Fibroblast of skin of scalp (primary cell): Measurements from ENCODE around the gene C1QTNF12.

Source experiments
- DNase-seq: peaks from one replicate; pipeline ENCODE4 v3.0.0-alpha.2; 2013

The C1QTNF12 gene

DNA sequence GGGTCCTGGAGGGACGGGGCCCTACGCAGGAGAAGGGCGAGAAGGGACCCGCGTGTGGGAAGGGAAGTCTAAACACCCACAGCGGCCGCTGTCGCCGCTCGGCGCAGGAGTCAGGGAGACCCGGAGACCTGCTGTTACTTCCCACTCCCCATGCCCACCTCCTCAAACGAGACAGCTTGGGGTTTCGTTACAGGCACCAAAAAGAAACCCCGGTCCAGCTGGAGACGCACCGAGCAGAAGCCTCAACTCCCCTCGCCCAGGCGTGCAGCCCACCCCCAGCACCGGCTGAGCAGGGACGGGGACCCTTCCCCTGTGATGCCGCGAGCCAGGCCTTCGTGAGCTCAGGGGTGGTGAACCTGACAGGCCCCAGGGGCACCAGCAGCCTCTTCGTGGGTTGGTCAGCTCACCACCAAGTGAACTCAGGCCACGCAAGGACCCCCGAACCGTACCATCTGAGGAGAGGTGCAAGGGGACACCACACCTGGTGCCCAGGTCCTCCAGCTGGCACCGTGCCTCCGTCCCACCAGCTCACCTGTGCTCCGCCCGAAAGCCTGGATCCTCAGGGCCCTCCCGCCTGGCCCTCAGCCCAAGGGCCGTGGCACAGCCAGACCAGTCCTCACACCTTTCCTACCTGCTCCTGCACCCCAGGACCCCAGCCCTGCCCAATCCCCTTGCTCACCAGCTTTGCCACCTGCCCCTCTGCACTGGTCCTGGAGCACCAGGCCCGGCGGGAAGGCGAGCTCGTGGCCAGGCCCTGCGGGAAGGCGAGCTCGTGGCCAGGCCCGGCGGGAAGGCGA lies 19.8 kb downstream of the C1QTNF12 start:
- DNase-seq, result no peak

DNA sequence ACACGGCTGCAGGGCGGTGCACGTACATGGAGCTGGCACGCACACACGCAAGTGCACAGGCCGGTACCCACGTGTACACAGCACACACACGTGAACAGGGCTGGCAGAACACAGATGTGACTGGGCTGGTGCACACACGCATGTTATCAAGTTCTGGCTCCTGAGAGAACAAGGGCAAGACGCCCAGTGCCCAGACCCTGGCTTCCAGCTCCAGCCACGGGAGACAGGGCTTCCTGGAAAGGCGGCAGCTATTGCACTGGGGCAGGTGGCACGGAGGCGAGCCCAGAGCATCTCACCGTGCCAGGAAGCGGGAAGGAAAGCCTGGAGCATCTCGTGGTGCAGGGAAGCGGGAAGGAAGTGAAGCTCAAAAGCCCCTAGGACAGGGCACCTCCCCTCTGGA lies 20.6 kb downstream of the C1QTNF12 start:
- DNase-seq, result no peak

DNA sequence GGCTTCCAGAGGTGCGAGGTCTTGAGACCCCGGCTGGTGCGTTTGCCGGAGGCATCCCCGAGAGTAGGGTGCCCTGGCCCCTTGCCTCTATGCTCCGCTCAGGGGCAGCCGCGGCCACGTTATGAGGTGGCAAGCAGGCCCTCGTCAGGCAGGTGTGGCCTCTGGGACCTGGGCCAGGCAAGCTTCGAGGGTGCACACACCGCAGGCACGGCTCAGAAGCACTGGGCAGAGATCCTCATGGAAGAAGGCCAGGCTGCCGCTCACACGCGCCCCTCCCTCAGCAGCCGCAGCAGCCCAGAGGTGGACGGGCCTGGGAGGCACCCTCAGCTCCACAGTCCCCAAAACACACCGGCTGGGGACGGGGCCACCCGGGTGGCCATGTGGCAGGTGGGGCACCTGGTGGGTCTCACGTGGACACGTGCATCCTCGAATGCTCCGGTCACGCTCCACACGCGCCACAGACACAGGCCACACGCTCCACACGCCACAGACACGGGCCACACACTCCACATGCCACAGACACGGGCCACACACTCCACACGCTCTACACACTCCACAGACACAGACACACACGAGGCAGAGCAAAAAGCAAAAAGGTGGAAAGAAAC lies 21.2 kb downstream of the C1QTNF12 start:
- DNase-seq, result no peak

DNA sequence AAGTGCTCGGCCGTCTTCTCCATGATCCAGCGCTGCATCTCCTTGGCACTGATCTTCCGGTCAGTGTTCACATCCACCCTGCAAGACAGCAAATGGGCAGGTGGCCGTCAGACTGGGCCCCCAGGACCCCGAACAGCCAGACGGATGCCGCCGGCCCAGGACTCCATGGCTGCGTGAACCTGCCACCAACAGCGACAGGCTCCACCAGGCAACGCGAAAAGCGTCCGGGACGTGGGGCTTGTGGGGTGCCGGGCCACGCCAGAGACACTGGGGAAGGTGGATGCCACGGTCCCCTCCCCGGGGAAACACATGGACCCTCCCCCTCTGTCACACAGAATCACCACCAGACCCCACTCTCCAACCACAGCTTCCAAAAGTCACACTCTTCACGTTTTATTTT lies 22.6 kb downstream of the C1QTNF12 start:
- DNase-seq, result no peak

DNA sequence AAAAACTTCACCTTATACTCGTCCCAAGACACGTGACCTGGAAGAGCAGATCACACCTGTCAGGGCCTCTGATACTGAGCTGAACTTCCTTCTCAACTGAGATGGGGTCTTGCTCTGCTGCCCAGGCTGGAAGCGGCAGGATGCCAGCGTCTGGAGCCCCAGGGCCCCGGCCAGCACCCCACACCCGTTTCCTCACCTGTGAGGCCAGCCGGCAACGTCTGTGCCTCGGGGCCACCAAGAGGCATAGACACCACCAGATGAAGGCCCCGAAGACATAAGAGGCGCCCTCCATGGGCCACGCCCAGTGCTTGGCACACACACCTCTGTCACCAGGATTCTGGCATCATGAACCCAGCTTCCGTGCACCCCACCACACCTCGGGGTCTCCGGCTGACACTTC lies 23.2 kb downstream of the C1QTNF12 start:
- no peak for DNase-seq

DNA sequence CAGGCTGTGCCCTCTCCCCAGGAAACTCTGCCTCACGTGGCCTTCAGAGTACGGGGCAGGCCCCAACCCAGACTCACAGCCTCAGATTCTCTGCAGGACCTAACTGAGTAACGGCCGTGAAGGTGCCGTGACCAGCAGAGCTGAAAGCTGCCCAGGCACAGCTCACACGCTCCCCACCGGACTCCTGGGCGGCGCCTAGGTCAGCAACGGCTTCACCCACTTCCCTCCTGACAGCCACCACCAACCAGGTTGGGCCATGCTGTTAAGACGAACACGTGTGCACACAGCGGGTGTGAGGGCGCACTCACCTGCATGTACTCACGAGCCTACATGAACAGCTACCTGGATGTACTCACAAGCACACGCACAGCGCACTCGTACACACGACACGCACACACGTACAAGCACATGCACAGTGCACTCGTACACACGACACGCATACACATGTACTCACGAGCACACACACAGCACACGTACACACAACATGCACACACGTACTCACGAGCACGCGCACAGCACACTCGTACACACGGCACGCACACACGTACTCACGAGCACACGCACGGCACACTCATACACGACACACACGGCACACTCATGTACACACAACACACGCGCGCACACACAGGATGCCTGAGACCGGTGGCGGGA lies 23.8 kb downstream of the C1QTNF12 start:
- no peak for DNase-seq

DNA sequence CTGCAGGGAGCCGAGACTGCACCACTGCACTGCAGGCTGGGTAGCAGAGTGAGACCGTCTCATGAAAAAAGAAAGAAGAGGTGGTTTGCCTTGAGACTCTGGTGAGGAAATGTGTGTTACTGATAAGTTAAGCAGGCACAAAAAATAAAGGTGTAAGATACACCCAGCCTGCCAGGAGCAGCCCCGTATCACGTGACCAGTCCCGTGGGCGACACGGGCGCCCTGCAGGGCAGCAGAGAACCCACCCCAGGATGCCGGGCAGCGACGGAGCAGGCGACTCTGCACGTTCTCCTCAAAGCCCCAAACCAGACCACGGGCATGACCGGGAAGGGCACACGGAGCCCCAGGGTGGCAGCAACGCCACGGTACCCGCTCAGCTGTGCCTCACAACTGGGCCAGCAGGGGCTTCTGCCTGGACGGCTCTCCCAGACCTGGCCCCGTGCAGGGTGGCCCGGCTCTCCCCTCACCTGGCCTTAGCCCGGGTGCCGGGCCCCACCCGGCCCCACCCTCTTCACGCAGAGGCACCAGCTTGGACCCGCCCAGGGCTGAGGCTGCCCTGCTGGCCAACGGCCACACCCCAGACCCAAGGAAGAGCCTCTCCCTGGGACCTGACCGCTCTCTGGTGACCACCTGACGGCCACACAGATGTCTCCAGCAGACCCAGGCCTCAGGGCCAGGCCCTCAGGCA lies 24.5 kb downstream of the C1QTNF12 start:
- no peak for DNase-seq

DNA sequence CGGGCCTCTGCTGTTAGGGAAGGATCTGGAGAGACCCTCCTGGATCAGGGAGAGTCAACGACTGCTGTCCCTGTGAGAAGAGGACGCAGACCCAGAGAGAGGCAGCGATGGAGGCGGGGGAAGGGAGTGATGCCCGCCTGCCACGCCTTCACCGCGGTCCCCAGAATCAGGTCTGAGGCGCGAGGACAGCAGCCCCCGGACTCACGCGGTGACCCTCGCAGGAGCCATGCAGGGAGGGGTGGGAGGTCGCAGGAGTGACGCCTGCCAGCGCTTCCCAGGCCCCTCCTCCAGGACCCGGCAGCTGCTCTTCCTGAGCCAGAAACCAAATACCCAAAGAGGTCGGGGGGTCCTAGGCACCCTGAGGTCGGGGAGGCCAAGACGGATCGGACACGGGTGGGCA lies 26.3 kb downstream of the C1QTNF12 start:
- DNase-seq, result no peak

DNA sequence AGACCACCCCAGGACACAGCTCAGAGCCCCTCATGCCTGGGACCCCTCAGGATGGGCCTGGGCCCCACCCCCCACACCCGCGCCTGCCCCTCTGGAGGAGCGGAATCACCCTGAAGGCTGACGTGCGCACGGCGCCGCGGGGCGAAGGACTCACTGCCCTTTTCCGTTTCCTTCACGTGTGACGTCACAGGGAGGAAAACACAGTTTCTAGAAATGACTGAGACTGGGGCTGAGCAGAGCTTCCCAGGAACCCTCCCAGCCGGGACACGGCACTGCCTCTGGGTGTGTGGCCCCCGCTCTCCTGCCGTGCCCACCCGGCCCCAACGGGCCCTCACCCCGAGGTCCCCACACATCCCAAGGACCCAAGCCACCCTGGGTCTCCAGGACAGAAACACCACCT lies 27.2 kb downstream of the C1QTNF12 start:
- no peak for DNase-seq

DNA sequence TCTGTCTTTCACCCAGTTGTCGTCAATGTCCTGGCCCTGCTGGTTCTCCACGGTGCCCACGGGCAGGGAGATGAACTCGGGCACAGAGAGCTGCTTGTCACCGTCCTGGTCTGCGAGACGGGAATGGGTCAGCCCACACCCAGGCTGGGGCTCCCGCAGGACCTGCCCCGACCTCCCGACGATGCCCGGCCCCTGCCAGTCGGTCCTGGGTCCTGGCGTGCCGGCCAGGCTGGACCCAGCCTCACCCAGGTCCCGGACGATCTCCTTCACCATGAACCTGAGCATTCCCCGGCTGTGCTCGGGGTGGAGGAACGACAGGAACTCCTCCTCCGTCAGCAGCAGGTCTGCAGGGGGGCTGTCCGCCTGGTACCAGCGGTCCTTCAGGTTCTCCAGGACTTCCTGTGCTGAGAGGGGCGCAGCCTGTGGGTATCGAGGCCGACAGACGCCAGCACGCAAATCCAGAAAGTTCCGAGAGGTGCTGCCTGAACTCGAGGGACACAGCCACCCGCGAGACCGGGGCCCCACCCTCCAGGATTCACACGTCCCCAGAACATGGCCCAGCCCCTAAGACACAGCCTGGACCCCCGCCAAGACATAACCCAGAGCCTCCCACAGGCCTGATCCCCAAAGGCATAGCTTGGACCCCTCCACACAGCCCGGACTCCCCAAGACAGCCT lies 27.9 kb downstream of the C1QTNF12 start:
- DNase-seq, result no peak

DNA sequence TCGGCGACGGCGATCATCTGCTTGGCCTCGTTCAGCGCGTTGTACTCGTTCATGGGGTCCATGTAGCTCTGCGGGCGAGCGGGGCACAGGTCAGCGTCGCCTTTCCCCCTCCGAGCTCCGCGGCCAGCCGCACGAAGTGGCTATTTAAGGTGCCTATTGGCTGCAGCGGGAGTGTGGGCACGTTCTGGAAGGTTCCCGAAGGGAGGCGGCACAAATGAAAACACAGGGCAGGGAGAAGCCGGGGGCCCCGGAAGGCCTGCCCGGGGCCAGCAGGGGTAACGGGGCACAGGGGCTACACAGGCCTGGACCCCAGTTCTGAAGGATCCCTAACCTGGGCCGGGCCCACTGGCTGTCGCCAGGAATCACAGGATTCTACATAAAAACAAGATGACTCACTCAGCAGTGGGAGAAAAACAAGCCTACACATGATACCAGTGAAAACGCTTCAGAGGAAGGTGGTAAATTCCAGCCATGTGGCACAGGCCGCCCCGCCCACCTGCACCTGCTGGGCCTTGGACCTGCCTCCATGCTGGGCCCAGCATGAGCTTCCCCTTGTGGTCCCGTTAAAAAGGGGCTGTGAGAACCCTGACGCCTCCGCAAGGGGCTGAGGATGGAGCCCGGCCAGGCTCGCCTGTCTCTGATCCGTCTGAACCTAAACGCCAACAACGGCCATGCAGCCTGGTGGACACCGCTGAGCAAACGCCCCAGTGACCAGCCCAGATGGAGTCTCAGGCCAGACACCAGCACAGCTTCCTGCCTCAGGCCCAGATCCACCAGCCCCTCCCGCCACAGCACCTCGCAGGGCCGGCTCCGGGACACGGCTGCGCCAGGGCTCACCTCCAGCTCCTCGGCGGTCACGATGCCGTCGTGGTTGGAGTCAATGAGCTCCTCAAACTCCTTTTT lies 28.6 kb downstream of the C1QTNF12 start:
- no peak for DNase-seq

DNA sequence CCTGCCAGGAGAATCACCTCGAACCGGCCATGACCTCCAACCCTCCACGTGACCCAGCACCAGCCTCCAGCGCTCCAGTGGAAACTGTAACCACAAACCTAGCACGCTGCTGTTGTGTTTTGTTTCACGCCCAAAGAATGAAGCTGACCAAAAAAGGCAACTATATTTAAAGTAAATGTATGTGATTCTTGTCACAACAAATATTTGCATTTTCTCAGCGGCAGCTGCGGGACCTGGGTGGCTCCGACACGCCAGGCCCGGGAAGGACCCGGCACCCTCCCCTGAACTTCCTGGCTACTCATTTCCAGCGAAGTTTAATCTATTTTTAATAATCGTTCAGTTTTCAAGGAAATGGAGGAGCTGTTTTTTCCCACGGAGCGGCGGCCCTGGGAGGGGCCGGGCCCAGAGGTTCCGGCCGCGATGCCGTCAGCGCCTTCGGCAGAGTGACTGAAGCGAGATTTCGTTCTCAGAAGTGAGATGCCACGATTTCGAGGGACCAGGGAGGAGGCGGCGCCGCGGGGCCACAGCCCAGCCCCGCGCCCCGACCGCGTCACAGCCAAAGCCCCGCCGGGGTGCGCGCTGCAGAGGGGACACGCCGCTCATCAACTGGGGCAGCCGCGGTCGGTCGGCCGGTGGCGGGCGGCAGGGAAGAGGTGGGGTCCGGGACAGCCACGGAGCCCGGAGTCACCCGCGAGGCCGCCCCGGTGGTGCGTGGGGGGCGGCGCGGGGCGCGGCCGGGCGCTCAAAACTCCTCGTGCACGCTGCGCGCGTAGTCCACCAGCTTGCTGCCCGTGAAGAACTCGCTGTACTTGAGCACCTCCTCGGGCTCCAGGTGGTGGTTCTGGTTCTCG lies 29.5 kb downstream of the C1QTNF12 start:
- DNase-seq, result no peak

DNA sequence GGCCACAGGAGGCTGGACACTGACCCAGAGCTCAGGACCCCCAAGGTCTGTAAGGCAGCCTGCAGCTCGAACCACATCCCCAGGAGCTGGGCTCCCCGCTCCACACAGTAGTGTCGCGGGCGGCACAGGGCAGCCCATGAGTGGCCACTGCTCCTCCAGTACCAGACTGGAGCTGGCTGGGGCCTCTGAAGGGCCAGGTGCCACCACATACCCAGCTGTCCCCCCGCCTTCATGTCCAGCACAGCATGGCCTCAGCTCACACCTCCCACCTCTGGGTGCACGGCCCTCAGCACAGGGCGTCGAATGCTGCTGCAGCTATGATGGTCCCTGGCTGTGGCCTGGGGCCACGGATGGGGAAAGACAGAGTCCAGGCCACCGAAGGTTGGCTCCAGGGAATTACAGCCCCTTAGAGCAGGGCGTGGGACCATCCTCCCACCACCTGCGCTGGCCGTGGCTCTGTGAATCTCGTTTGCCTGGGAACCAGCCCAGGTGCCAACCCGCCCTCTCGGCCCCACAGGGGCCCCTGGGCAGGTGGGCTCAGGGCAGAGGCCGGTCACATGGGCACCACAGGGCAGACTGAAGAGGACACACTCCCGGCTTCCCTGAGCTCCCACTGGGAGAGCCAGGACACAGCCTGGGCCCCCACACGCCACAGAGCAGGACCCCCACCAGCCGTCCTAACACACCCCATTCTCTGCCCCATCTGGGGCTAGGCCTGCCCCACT lies 30.5 kb downstream of the C1QTNF12 start:
- DNase-seq, result no peak

DNA sequence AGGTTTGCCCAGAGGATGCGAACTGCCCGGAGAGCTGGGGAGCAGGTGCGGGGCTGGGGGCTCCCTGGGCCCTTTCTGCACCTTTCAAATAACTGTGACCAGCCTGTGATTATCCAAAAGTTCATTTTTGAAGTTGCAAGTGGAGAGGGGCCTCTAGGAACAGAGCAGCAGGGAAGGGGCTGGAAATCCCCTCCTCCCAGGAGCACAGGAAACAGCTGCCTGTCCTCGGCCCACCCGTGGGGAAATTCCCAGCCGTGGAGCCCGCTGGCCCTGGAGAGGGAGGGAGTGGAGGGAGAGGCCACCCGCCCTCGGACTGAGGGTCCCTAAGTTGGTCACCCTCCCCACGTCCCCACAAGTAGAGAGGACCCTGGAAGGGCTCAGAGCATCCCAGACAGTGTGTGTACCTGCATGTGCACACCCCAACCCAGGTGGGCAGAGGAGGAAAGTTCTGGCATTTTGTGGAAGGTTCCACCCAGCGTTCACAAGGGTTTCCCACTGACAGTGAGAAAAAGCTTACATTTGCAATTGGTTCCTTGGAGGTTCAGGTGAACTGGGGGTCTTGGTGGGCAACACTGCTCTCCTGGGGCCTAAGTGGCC lies 31.3 kb downstream of the C1QTNF12 start:
- DNase-seq, result no peak

DNA sequence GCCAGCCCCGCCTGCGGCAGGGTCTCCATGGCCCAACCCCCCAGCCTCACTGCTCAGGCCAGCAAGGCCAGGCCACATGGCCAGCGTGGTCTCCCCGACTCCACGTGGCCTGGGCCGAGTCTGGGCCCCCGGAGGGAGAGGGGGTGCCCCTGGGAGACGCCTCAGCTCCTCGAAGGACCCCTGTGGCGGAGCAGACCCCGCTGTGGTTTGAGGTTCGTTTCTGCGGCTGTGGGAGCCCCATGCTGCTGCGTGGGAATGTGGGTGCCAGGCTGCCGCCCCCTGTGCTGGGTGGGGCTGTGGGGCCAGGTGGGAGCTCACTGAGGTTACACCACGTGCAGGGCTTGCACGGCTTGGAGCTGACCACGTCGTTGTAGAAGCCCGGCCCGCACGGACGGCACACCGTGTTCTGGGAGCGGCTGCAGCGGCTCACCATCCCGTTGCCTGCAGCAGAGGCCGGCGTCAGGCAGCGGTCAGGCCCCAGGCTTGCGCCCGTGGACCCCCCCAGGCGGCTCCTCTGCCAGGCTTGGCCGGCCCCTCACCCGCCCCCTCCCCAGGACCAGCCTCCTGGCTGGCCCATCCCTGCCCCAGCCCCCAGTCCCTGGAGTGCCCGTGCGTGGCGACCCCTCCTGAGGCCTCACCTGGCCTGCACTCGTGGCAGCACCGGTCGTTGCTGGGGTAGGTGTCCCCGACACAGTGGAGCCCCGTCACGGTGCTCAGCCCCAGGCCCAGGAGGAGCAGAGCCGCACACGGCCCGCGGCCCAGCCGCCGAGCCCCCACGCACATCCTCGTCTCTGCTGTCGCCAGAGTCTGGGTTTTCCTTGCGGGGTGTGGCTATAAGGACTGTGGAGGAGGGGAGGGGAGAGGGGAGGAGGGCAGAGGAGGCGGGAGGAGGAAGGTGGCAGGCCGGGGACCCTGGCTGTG lies 32.9 kb downstream of the C1QTNF12 start, which contains the start of gene TNFRSF4:
Gene TNFRSF4, minus strand, starts transcription at position 809 of the 921 bp plus-strand sequence. Its CDS starts 26 bp downstream, at position 783.
- no peak for DNase-seq

DNA sequence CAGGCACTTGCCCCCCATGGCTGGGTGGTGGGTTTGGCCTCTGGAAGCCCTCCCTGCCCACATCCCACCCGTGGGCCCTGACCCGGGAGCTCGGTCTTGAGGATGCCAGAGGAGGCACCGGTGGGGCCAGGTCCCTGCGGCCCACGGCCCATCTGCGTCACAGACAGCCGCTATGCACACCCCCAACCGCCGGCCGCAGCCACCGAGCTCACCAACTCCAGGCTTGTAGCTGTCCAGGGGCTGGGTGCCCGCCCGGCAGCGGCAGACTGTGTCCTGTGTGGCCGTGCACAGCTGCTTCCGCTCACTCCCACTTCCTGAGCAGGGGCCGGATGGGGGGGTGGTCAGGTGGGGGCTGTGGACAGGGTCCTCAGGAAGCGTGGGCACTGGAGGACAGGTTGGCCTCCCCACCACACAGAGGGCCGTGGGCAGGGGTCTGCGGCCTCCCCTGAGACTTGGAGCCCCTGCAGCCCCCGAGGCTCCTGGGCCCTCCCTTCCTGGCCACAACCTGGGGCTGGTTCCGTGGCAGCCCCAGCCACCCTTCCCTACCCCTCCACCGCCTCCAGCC lies 33.7 kb downstream of the C1QTNF12 start:
- DNase-seq, result no peak

DNA sequence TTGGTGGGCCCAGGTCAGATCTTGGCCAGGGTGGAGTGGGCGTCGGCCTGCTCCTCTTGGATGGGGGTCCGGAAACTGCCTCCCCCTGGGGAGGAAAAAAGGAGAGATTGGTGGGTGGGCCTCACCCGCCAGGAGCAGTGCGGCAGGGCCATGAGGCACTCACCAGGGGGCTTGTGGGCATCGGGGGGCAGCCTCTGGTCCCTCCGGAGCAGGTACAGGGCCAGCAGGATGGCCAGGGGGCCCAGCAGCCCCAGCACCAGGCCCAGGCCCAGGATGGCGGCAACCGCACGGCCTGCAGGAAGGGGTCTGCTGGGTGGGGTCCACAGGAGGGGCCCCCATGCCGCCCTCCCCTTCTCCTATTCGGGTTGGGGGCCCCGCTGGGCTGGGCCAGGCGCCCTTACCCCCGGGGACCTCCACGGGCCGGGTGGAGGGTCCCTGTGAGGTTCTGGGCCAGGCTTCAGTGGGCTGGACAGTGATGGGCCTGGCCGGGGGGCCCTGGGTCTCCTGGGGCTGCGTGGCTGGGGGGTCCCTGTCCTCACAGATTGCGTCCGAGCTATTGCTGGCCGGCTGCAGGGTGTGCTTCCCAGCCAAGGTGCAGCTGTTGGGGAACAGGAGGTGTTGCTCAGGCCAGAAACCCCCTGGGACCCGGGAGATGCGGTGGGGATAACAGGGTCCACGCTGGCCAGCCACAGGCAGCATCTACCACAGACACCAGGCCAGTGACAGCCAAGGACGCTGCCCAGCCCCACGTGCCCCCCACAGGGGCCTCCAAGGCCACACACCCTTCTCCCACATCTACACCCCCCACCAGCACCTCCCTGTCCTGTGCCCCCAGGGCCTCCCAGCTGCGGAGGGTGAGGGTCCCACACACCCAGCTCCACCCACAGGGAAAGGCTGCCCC lies 34.7 kb downstream of the C1QTNF12 start:
- DNase-seq, result no peak
